Measurements from ENCODE around the gene CPNE6. TPM values are rescaled to one million over a fixed set of nuclear protein-coding genes. Genes with fewer than 3 reads are reported as not detected.
"Not testable (repeated sequence)": the region's sequence is repeated elsewhere in the genome, so short reads cannot be mapped to it uniquely, and the experiment has no call there.

Gene CPNE6
- polyA plus RNA-seq, 1 of the 3 experiments (the other 2 are of a cell fraction): not detected

GRCh38 chr14:24036169-24036962 lies 35.0 kb upstream of the CPNE6 start (continued):
- TF ChIP-seq SMC3 (IDR thresholded peaks at IDR 0.05; ENCODE audit: low read depth, low read length): peak; percentile 34

DNA sequence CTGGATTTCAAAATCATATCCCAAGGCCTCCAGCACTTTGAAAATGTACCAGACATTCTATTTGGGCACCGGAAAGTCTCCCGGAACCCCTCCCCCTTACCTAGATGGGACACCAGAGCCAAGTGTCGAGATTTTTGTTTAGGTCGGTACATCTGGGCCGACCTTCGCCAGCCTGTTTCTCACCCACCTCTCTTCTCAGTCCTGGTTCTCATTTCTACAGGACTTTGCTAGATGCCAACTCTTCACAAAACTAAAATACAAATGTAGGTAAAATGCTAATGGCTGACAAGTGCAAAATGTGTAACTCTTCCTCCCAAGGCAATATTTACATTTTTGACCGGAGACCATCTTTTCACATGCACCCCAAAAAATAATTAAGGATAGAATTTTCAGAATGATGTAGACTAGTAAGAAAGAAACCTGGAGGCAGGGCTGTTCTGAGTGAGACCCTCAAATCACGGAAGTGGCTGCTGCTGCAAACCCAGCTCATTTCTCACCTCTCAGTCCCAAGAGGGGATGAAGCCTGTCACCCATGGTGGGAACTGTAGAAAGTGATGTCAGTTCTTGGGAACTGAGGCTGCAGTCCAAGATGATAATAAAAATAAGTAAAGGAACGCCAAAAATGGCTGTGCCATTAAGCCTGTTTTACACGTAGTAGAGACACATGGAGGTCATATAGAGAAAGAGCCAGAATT lies 34.3 kb upstream of the CPNE6 start:
- H3K36me3 ChIP-seq (replicated peaks in 1 of 2; ENCODE audit: control insufficient read depth in 1 of 2, insufficient read depth in 2 of 2, low read length in 1 of 2); H3K9me2 ChIP-seq; DNase-seq; H4K20me1 ChIP-seq (ENCODE audit: insufficient read depth); H3K4me1 ChIP-seq (ENCODE audit: control insufficient read depth in 1 of 2, insufficient read depth in 2 of 2, low read depth in 1 of 2, low read length in 1 of 2); H3K9me3 ChIP-seq; H3F3A ChIP-seq (replicated peaks; ENCODE audit: insufficient read depth); H3K27me3 ChIP-seq (ENCODE audit: insufficient read depth); POLR2A ChIA-PET; H3K79me2 ChIP-seq (ENCODE audit: insufficient read depth): not testable (repeated sequence)
- Histone ChIP-seq H3K27ac (ENCODE audit: low read depth in 2 of 2, low read length in 1 of 2) (peak overlapping the region in 1 of 2 experiments; percentile 47; a peak in 1 of 4 replicates), H3K4me2 (peak overlapping the region; percentile 80), H2AFZ (ENCODE audit: low read depth) (peak overlapping the region; percentile 90), H3K4me3 (ENCODE audit: low read depth in 2 of 2, low read length in 1 of 2) (peak overlapping the region; percentile 61 to 66), H3K9ac (peak overlapping the region; percentile 44; the same call in 1 of the 2 replicates)
- CTCF ChIA-PET: interaction anchor here (1.5 kb wide), 1 partner anchor 71 kb away, joined by 8 read pairs; no protein-coding TSS in a partner anchor
- 46% methylated on average over 10 of the region's 10 CpGs for WGBS (ENCODE audit: low lambda C conversion rate)

DNA sequence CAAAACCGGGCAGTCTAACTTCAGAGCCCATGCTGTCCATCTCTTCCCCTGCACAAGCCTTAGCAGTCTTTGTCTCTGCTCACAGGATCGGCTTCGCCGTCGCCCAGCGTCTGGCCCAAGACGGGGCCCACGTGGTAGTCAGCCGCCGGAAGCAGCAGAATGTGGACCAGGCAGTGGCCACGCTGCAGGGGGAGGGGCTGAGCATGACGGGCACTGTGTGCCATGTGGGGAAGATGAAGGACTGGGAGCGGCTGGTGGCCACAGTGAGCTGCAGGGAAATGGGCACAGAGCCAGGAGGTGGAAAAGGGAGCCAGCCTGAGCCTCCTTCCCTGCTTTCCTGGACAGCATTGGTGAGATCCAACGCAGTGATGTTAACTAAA lies 33.7 kb upstream of the CPNE6 start:
- Histone ChIP-seq H3K4me2 (no peak overlapping the region), H3K9me2 (no peaks in the 10 kb centered on the region), H3K4me1 (ENCODE audit: control insufficient read depth in 1 of 2, insufficient read depth in 2 of 2, low read depth in 1 of 2, low read length in 1 of 2) (peaks cover 0 to 5% of the 10 kb centered on the region in 2 experiments; a peak in 1 of 4 replicates), H2AFZ (ENCODE audit: low read depth) (no peak overlapping the region), H3K9ac (no peak overlapping the region), H3K4me3 (ENCODE audit: low read depth in 2 of 2, low read length in 1 of 2) (no peak overlapping the region), H3K79me2 (ENCODE audit: insufficient read depth) (no peaks in the 10 kb centered on the region), H3K27ac (ENCODE audit: low read depth in 2 of 2, low read length in 1 of 2) (no peak overlapping the region), H3K27me3 (ENCODE audit: insufficient read depth) (no peaks in the 10 kb centered on the region), H3K9me3 (no peaks in the 10 kb centered on the region), H3K36me3 (replicated peaks in 1 of 2; ENCODE audit: control insufficient read depth in 1 of 2, insufficient read depth in 2 of 2, low read length in 1 of 2) (no peaks in the 10 kb centered on the region), H3F3A (replicated peaks; ENCODE audit: insufficient read depth) (peaks cover 6% of the 10 kb centered on the region), H4K20me1 (ENCODE audit: insufficient read depth) (no peaks in the 10 kb centered on the region)
- ChIA-PET CTCF (no interaction called here), POLR2A (interaction anchor here (1.2 kb wide), 1 partner anchor 44 kb away, joined by 4 read pairs; no protein-coding TSS in a partner anchor)
- 82% methylated on average over 14 of the region's 14 CpGs for WGBS (ENCODE audit: low lambda C conversion rate)
- no peak for DNase-seq
- TF ChIP-seq GABPA (IDR thresholded peaks at IDR 0.05; ENCODE audit: low read depth): no peak
- TF ChIP-seq FOSL2 (IDR thresholded peaks at IDR 0.05; ENCODE audit: borderline replicate concordance, low read depth): no peak
- TF ChIP-seq, protein P1, sequence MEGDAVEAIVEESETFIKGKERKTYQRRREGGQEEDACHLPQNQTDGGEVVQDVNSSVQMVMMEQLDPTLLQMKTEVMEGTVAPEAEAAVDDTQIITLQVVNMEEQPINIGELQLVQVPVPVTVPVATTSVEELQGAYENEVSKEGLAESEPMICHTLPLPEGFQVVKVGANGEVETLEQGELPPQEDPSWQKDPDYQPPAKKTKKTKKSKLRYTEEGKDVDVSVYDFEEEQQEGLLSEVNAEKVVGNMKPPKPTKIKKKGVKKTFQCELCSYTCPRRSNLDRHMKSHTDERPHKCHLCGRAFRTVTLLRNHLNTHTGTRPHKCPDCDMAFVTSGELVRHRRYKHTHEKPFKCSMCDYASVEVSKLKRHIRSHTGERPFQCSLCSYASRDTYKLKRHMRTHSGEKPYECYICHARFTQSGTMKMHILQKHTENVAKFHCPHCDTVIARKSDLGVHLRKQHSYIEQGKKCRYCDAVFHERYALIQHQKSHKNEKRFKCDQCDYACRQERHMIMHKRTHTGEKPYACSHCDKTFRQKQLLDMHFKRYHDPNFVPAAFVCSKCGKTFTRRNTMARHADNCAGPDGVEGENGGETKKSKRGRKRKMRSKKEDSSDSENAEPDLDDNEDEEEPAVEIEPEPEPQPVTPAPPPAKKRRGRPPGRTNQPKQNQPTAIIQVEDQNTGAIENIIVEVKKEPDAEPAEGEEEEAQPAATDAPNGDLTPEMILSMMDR (IDR thresholded peaks at IDR 0.05): no peak
- TF ChIP-seq YY1 (IDR thresholded peaks at IDR 0.05; ENCODE audit: low read depth): no peak
- TF ChIP-seq SIN3A (IDR thresholded peaks at IDR 0.05; ENCODE audit: borderline replicate concordance, low read depth, low read length): no peak
- no peak for TF ChIP-seq GATA2 (CRISPR knock-in tag; IDR thresholded peaks at IDR 0.05)
- no peak for TF ChIP-seq JUND (IDR thresholded peaks at IDR 0.05)

All from SK-N-SH (cell line).